GM12878 (cell line): ENCODE data around the gene GPC3. TPM values are rescaled to one million over a fixed set of nuclear protein-coding genes. Genes with fewer than 3 reads are reported as not detected.

Source experiments
- ATAC-seq: fragments of 200-7000 bp; cut with Tn5 transposase; 3 replicates; pipeline ENCODE4 v1.9.1; 2020; ENCODE audit warnings: mild to moderate bottlenecking, moderate library complexity
- BruUV-seq: library from RNA; stranded (reverse); fragments of 400-500 nt; replicated peaks from 2 replicates; lab custom pipeline; 2021; lab: Mats Ljungman, UMichigan
- CTCF ChIA-PET: fragments of 300-600 bp; sonication (Branson Sonifier 250); formaldehyde crosslinking; extraction: SDS; loops from one replicate; lab custom pipeline; 2021; ENCODE audit warnings: inconsistent platforms; lab: Yijun Ruan, JAX
- POLR2A ChIA-PET: fragments of 350-600 bp; formaldehyde crosslinking; extraction: SDS; loops from one replicate; lab custom pipeline; 2021; ENCODE audit warnings: inconsistent platforms; lab: Charles Lee
- RAD21 ChIA-PET: fragments of 300-600 bp; sonication (Branson Sonifier 250); formaldehyde crosslinking; loops from one replicate; lab custom pipeline; 2023; ENCODE audit warnings: antibody characterized with exemption; ENCODE audit not compliant: unreplicated experiment; lab: Charles Lee
- SMC1A ChIA-PET: fragments of 300-600 bp; sonication (Branson Sonifier 250); formaldehyde crosslinking; loops from one replicate; lab custom pipeline; 2023; ENCODE audit not compliant: unreplicated experiment, uncharacterized antibody; lab: Charles Lee
- DNase-seq: peaks from one replicate; pipeline ENCODE4 v3.0.0-alpha.2; 2011; ENCODE audit warnings: low read depth, low spot score
- FAIRE-seq: peaks from 3 replicates; lab custom pipeline; 2011; peaks lifted over from hg19 to GRCh38; lab: Jason Lieb, UNC
- H2AFZ ChIP-seq: 2 replicates; pipeline ENCODE4 v1.6.0; 2011; ENCODE audit warnings: low read depth, low read length, control low read depth; ENCODE audit not compliant: control insufficient read depth
- H3K27ac ChIP-seq: 2 replicates; pipeline ENCODE4 v1.5.1; 2011; ENCODE audit warnings: control low read depth; ENCODE audit not compliant: control insufficient read depth, insufficient read depth
- H3K27me3 ChIP-seq, 2 experiments: replicated peaks in 1 of 2; 2 replicates each; pipeline versions ENCODE4 v1.6.0 to v1.6.1; 2011; ENCODE audit warnings: low read length in 1 of 2; ENCODE audit not compliant: control insufficient read depth in 2 of 2, insufficient read depth in 2 of 2
- H3K36me3 ChIP-seq, 2 experiments: 2 replicates each; pipeline ENCODE4 v1.5.1; 2011; ENCODE audit warnings: low read length in 1 of 2; ENCODE audit not compliant: control insufficient read depth in 2 of 2, insufficient read depth in 2 of 2
- H3K4me1 ChIP-seq: 2 replicates; pipeline ENCODE4 v1.6.1; 2011; ENCODE audit warnings: mild to moderate bottlenecking, low read length, moderate library complexity, mixed read lengths; ENCODE audit not compliant: control insufficient read depth, insufficient read depth
- H3K4me2 ChIP-seq: 2 replicates; pipeline ENCODE4 v1.6.0; 2011; ENCODE audit warnings: control low read depth; ENCODE audit not compliant: control insufficient read depth, insufficient read depth
- H3K4me3 ChIP-seq: fragments of 200-600 bp; sonication (generic); 2 replicates; pipeline ENCODE4 v1.5.1; 2016
- H3K79me2 ChIP-seq: 2 replicates; pipeline ENCODE4 v1.6.0; 2011; ENCODE audit warnings: low read length; ENCODE audit not compliant: control insufficient read depth, insufficient read depth
- H3K9ac ChIP-seq: 2 replicates; pipeline ENCODE4 v1.8.0; 2011; ENCODE audit warnings: low read length, control low read depth, mixed read lengths; ENCODE audit not compliant: control insufficient read depth, insufficient read depth
- H3K9me3 ChIP-seq: replicated peaks from 3 replicates; pipeline ENCODE4 v1.5.1; 2011; ENCODE audit warnings: mild to moderate bottlenecking, low read length; ENCODE audit not compliant: control insufficient read depth, insufficient read depth
- H4K20me1 ChIP-seq: 2 replicates; pipeline ENCODE4 v1.6.0; 2011; ENCODE audit not compliant: control insufficient read depth, insufficient read depth
- EGR1 ChIP-seq, 2 experiments: IDR thresholded peaks; 1 replicate in 1 of 2; 2 replicates in 1 of 2; pipeline ENCODE4 v1.6.1; 2011 to 2012; ENCODE audit warnings: low read depth in 2 of 2, low read length in 2 of 2, borderline replicate concordance in 1 of 2, mild to moderate bottlenecking in 1 of 2, moderate library complexity in 1 of 2
- GABPA ChIP-seq: IDR thresholded peaks from 2 replicates; pipeline ENCODE4 v1.6.1; 2014; ENCODE audit warnings: antibody characterized with exemption, low read depth, mild to moderate bottlenecking, inconsistent platforms
- NFYB ChIP-seq: IDR thresholded peaks from 2 replicates; pipeline ENCODE4 v1.6.1; 2011; ENCODE audit warnings: low read depth, mild to moderate bottlenecking, low read length, improper control_type of control experiment, moderate library complexity; ENCODE audit not compliant: insufficient read depth
- SMARCA5 ChIP-seq: fragments of 450-650 bp; IDR thresholded peaks from 2 replicates; pipeline ENCODE4 v1.6.1; 2017; ENCODE audit warnings: mild to moderate bottlenecking
- WGBS: methylation state at CpG from one replicate; pipeline ENCODE4 v1.1.6; 2016; ENCODE audit warnings: low lambda C conversion rate; ENCODE audit not compliant: insufficient replicate concordance, insufficient coverage; ENCODE audit errors: missing lambda C conversion rate; 5-methylcytosine and 5-hydroxymethylcytosine counted together
- in situ Hi-C: fragments of 300-500 bp; cut with MboI; formaldehyde crosslinking; loops from 9 replicates; pipeline ENCODE4 v1.14.3; 2018; ENCODE audit warnings: mixed read lengths
- intact Hi-C: fragments of 100-400 bp; cut with micrococcal nuclease; formaldehyde crosslinking; loops from one replicate; pipeline ENCODE4 v1.14.2; 2022; ENCODE audit not compliant: unreplicated experiment
- polyA plus RNA-seq, 11 experiments: library from polyadenylated mRNA; depleted of rRNA in 4 of 11; unstranded in 6 of 11; stranded (reverse) in 5 of 11; fragments of >200 nt; fragmentation: Nextera tagmentation in 4 of 11; fragmentation: Illumina TruSeq in 1 of 11; extraction: Ambion mirVana in 4 of 11; extraction: Trizol in 1 of 11; gene quantifications; 1 replicate in 1 of 11; 2 replicates in 10 of 11; pipeline versions ENCODE4 v1.2.1 to v1.2.3, GENCODE V29; 2011 to 2016; ENCODE audit warnings: inconsistent platforms in 2 of 11, missing spikeins in 2 of 11, low read depth in 1 of 11
- total RNA-seq, 4 experiments: library from RNA; depleted of rRNA in 3 of 4; stranded (reverse); fragments of >200 nt in 3 of 4; fragmentation: Illumina TruSeq in 1 of 4; extraction: Trizol in 1 of 4; gene quantifications; 2 replicates each; pipeline versions ENCODE4 v1.2.1 to v1.2.3, GENCODE V29; 2013 to 2021
- TF ChIP-seq, protein P1 (sequence below): fragments of 450-650 bp; IDR thresholded peaks from 2 replicates; pipeline ENCODE4 v1.6.1; 2018; ENCODE audit warnings: borderline replicate concordance, mild to moderate bottlenecking; ENCODE audit not compliant: partially characterized antibody
- TF ChIP-seq, protein P2 (sequence below): IDR thresholded peaks from 2 replicates; pipeline ENCODE4 v1.6.1; 2011; ENCODE audit warnings: low read depth, low read length, improper control_type of control experiment, borderline replicate concordance
- TF ChIP-seq, protein P3 (sequence below): fragments of 450-650 bp; IDR thresholded peaks from 2 replicates; pipeline ENCODE4 v1.6.1; 2016; ENCODE audit warnings: mild to moderate bottlenecking

Gene GPC3
- total and polyA plus RNA-seq, 10 of the 15 experiments (the other 5 are each of a cell fraction or from before 2014, with no cell fraction given), result 0.09 to 0.82 TPM; not detected in 8

DNA sequence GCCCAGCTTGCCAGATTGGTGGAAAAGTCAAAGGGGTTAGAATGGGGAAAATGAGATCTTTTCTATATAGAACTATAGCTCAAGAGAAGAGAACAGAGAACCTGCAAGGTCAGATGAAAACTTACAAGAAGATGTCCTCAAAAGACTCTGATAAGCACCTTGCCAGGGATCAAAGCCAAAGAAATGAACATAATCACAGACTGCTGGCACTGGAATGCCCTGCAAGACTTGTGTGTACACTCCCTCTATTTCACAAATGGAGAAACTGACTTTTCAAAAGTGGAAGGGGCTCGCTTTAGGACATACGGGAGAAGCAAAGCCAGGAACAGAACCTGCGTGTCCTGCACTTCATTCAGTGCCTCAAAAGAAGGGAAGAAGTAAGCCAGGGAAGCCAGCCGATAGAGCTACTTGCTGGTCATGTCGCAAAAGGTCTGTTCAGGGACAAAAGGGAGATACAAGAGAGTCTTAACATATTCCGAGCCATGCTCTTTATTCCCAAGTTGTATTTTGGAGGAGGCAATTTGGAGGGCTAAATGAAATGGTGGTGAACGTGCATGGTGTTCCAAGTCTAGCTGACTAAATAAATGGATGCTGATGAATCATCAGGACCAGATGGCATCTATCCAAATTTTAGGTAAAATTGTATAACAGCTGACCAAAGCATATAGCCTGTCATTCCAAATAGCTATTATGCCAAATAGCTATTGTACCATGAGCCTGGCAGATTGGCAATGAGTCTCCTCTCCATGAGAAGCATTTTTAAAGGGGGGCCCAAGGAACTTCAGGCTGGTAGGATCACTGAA is 394.5 kb downstream of the GPC3 start:
- H4K20me1 ChIP-seq, result no peaks in the 10 kb centered on the region
- ChIA-PET SMC1A (interaction anchor here (0.8 to 1.3 kb wide), 3 partner anchors 9 to 74 kb away, joined by 3 to 4 read pairs (median 3); no protein-coding TSS in a partner anchor), CTCF (no interaction called here), POLR2A (no interaction called here), RAD21 (no interaction called here)
- H3K27ac ChIP-seq, result no peak overlapping the region
- no peaks in the 10 kb centered on the region for H3K9me3 ChIP-seq
- no peak overlapping the region for H3K9ac ChIP-seq
- ATAC-seq, result no peak
- 23% methylated on average over 7 of the region's 7 CpGs for WGBS
- H3K4me2 ChIP-seq, result no peak overlapping the region
- in situ Hi-C loops, result no loop called here
- no peak overlapping the region for H2AFZ ChIP-seq
- no TSS peak for BruUV-seq
- H3K27me3 ChIP-seq, result no peaks in the 10 kb centered on the region
- DNase-seq, result no peak
- no peak for TF ChIP-seq EGR1 (IDR thresholded peaks at IDR 0.05; ENCODE audit: borderline replicate concordance in 1 of 2, low read depth in 2 of 2, low read length in 2 of 2)
- TF ChIP-seq, protein P1, sequence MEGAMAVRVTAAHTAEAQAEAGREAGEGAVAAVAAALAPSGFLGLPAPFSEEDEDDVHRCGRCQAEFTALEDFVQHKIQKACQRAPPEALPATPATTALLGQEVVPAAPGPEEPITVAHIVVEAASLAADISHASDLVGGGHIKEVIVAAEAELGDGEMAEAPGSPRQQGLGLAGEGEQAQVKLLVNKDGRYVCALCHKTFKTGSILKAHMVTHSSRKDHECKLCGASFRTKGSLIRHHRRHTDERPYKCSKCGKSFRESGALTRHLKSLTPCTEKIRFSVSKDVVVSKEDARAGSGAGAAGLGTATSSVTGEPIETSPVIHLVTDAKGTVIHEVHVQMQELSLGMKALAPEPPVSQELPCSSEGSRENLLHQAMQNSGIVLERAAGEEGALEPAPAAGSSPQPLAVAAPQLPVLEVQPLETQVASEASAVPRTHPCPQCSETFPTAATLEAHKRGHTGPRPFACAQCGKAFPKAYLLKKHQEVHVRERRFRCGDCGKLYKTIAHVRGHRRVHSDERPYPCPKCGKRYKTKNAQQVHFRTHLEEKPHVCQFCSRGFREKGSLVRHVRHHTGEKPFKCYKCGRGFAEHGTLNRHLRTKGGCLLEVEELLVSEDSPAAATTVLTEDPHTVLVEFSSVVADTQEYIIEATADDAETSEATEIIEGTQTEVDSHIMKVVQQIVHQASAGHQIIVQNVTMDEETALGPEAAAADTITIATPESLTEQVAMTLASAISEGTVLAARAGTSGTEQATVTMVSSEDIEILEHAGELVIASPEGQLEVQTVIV, result no peak
- TF ChIP-seq, protein P2, sequence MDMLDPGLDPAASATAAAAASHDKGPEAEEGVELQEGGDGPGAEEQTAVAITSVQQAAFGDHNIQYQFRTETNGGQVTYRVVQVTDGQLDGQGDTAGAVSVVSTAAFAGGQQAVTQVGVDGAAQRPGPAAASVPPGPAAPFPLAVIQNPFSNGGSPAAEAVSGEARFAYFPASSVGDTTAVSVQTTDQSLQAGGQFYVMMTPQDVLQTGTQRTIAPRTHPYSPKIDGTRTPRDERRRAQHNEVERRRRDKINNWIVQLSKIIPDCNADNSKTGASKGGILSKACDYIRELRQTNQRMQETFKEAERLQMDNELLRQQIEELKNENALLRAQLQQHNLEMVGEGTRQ, result no peak
- TF ChIP-seq GABPA, result no peak
- TF ChIP-seq SMARCA5, result no peak
- TF ChIP-seq, protein P3, sequence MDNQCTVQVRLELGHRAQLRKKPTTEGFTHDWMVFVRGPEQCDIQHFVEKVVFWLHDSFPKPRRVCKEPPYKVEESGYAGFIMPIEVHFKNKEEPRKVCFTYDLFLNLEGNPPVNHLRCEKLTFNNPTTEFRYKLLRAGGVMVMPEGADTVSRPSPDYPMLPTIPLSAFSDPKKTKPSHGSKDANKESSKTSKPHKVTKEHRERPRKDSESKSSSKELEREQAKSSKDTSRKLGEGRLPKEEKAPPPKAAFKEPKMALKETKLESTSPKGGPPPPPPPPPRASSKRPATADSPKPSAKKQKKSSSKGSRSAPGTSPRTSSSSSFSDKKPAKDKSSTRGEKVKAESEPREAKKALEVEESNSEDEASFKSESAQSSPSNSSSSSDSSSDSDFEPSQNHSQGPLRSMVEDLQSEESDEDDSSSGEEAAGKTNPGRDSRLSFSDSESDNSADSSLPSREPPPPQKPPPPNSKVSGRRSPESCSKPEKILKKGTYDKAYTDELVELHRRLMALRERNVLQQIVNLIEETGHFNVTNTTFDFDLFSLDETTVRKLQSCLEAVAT, result no peak
- TF ChIP-seq NFYB, result no peak
- no peaks in the 10 kb centered on the region for H3K36me3 ChIP-seq
- no peak overlapping the region for H3K4me3 ChIP-seq
- H3K79me2 ChIP-seq, result no peaks in the 10 kb centered on the region
- no peak for FAIRE-seq
- H3K4me1 ChIP-seq, result no peaks in the 10 kb centered on the region
- intact Hi-C loops, result no loop called here
